AG09309 (cell line): ENCODE results near the gene TSPOAP1.
A peak's percentile ranks its signal among the peaks of the same experiment; 100 is the strongest.

Source experiments
- DNase-seq: peaks from one replicate; pipeline ENCODE4 v3.0.0-alpha.2; 2010; ENCODE audit warnings: low read depth
- H3K4me3 ChIP-seq: 2 replicates; pipeline ENCODE4 v1.5.1; 2011; ENCODE audit warnings: mild to moderate bottlenecking, low read depth, low read length, moderate library complexity; ENCODE audit not compliant: control insufficient read depth
- TF ChIP-seq, protein P1 (sequence below): IDR thresholded peaks from 2 replicates; pipeline ENCODE4 v1.5.1; 2011; ENCODE audit warnings: mild to moderate bottlenecking, low read depth, low read length, inconsistent platforms; ENCODE audit not compliant: insufficient read depth, control insufficient read depth; ENCODE audit errors: missing control alignments

The TSPOAP1 gene

GRCh38 chr17:58311429-58311894 lies 17.1 kb downstream of the TSPOAP1 start:
- no peak overlapping the region for H3K4me3 ChIP-seq
- DNase-seq, result no peak
- TF ChIP-seq, protein P1, sequence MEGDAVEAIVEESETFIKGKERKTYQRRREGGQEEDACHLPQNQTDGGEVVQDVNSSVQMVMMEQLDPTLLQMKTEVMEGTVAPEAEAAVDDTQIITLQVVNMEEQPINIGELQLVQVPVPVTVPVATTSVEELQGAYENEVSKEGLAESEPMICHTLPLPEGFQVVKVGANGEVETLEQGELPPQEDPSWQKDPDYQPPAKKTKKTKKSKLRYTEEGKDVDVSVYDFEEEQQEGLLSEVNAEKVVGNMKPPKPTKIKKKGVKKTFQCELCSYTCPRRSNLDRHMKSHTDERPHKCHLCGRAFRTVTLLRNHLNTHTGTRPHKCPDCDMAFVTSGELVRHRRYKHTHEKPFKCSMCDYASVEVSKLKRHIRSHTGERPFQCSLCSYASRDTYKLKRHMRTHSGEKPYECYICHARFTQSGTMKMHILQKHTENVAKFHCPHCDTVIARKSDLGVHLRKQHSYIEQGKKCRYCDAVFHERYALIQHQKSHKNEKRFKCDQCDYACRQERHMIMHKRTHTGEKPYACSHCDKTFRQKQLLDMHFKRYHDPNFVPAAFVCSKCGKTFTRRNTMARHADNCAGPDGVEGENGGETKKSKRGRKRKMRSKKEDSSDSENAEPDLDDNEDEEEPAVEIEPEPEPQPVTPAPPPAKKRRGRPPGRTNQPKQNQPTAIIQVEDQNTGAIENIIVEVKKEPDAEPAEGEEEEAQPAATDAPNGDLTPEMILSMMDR, result no peak

- H3K4me3 ChIP-seq, result no peak overlapping the region
- DNase-seq, result no peak
- TF ChIP-seq, protein P1, result no peak
Observed at GRCh38 chr17:58310511-58311428, 17.8 kb downstream of the TSPOAP1 start.

DNA sequence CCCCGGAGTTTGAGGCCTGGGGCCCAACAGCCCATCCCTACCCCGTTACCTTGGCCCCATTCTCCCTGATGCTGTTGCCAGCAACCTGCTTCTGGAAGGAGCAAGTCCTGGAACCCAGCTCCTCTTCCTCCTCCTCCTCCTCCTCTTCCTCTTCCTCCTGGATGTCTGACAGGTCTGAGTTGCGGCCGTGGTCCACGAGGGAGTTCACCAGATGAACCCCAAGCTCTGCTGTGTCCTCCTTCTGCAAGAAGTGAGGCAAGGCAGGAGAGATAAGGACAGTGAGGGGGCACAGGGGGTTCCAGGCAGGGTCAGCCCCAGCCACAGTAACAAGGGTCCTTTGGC lies 18.7 kb downstream of the TSPOAP1 start:
- no peak overlapping the region for H3K4me3 ChIP-seq
- no peak for DNase-seq
- TF ChIP-seq, protein P1, result no peak

DNA sequence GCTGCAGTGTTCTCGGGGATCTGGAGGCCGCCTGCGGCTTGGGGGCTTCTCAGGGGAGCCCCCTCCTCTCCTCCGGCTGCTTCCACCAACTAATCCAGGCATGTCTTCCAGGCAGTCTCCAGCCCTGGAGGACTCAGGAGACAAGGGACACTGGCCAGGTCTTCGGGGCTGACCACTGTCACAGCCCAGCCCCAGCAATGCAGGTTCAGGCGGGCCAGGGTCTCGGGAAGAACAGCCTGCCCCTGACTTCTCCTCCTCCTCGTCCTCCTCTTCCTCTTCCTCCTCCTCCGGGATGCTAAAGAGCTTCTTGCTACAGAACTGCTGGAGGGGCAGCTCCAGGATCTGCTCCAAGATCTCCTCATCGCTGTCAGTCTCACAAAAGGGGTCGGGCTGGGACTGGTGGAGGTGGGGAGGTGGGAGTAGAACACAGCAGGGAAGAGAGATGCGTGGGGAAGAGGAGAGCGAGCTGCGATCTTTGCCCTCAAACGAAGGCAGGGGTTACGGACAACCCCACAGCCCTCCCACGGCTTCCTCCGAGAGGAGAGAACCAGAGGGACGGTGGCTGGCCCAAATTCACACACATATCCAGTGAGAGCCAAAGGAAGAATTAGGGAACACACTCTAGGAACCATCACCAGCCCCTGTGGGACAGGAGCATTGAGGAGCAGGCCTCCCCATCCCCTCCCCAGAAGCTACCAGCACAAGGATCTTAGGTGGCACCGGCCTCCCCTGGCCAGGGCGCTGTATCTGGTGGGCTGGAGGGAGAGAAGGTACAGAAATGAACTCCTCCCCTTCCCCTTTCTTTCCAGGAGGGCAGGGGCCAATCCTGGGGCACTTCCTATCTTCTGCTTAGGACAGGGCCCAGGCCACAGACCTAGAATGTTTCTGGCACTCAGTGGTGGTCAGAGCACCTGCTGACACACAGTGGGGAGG lies 19.3 kb downstream of the TSPOAP1 start:
- no peak for DNase-seq
- TF ChIP-seq, protein P1, result no peak

GRCh38 chr17:58308173-58308984 lies 20.2 kb downstream of the TSPOAP1 start:
- TF ChIP-seq, protein P1, result peak; percentile 20
- H3K4me3 ChIP-seq, result no peak overlapping the region
- no peak for DNase-seq

More for the DNA sequence above, 19.3 kb downstream of the TSPOAP1 start:
- no peak overlapping the region for H3K4me3 ChIP-seq
